GM21737 (cell line): ENCODE measurements around the gene CD248.
A peak's percentile ranks its signal among the peaks of the same experiment; 100 is the strongest.
"Not testable (repeated sequence)": the region's sequence is repeated elsewhere in the genome, so short reads cannot be mapped to it uniquely, and the experiment has no call there.

Experiments
- ATAC-seq: cut with Tn5 transposase; IDR thresholded peaks from one replicate; pipeline ENCODE4 v1.9.1; 2021; ENCODE audit warnings: mild to moderate bottlenecking, moderate library complexity; ENCODE audit not compliant: unreplicated experiment

Gene CD248, protein sequence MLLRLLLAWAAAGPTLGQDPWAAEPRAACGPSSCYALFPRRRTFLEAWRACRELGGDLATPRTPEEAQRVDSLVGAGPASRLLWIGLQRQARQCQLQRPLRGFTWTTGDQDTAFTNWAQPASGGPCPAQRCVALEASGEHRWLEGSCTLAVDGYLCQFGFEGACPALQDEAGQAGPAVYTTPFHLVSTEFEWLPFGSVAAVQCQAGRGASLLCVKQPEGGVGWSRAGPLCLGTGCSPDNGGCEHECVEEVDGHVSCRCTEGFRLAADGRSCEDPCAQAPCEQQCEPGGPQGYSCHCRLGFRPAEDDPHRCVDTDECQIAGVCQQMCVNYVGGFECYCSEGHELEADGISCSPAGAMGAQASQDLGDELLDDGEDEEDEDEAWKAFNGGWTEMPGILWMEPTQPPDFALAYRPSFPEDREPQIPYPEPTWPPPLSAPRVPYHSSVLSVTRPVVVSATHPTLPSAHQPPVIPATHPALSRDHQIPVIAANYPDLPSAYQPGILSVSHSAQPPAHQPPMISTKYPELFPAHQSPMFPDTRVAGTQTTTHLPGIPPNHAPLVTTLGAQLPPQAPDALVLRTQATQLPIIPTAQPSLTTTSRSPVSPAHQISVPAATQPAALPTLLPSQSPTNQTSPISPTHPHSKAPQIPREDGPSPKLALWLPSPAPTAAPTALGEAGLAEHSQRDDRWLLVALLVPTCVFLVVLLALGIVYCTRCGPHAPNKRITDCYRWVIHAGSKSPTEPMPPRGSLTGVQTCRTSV

DNA sequence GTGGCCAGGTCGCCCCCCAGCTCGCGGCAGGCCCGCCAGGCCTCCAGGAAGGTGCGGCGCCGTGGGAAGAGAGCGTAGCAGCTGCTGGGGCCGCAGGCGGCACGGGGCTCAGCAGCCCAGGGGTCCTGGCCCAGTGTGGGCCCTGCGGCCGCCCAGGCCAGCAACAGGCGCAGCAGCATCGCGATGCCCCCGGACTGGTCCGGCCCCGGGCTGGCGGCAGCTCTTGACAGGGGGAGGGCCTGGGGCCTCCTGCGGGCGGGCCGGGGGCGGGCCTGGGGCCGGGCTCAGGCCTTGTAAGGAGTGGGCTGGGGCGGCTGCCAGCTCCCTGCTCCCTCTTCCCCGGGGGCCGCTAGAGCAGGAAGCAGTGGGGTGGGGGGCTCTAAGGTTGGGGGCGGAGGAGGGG, at the start of gene CD248:
Gene CD248, minus strand, starts transcription at position 196 of the 403 bp plus-strand sequence. Its CDS starts 17 bp downstream, at position 179.
- no peak for ATAC-seq

DNA sequence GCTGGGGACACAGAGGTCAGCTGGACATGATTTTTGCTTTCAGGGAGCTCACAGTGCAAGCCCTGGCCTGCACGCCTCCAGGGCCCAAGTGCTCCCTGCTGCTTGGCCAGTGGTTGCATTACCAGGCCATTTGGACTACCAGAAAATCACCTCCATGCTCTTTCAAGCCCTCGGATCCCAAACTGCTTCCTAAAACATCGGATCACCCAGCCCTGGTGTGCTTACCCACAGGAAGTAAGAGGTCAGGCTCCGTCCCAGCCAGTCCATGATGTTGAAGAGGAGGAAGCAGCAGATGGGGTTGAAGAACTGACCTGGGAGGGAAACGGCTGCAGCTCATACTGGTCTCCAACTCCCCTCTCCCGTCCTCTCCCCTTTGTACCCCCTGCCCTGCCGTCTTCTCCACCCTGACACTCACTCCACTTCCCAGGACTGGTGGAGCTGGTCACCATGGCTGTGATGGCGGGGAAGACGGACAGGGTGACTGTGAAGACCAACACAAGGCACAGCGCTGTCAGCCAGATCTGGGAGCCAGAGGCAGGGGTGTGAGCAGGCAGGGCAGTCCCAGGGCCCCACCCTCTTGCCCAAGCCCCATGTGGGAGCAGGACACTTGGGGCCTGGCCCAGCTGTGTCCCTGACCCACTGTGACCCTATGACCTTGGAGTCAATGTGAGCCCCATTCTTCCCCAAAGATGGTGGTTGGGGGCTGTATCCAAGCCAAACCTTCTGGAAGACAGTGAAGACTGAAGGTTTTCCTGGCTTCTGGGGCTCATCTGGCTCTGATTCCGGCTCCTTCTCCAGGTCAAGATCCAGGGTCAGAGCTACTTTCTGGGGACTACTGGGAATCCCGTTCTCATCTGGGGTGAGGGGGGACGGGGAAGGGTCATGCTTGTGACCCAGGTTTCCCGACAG, 49.1 kb upstream of the CD248 start:
- no peak for ATAC-seq

DNA sequence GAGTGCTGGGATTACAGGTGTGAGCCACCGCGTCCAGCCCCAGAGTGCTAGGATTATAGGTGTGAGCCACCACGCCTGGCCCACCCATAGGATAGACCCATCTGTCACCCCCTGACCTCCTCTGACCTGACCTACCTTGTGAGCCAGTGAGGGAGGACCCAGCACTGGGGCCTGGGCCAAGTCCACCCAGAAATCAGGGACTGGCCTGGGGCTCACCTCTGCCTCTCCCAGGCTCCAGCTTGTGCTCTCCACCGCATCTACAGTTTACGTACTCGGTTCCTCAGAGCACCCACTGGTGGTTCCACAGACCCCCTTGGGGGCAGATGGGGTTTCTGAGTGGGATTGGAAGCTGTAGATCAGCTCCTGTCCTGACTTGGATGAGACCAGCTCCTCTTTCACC, 48.3 kb upstream of the CD248 start:
- ATAC-seq: no peak

DNA sequence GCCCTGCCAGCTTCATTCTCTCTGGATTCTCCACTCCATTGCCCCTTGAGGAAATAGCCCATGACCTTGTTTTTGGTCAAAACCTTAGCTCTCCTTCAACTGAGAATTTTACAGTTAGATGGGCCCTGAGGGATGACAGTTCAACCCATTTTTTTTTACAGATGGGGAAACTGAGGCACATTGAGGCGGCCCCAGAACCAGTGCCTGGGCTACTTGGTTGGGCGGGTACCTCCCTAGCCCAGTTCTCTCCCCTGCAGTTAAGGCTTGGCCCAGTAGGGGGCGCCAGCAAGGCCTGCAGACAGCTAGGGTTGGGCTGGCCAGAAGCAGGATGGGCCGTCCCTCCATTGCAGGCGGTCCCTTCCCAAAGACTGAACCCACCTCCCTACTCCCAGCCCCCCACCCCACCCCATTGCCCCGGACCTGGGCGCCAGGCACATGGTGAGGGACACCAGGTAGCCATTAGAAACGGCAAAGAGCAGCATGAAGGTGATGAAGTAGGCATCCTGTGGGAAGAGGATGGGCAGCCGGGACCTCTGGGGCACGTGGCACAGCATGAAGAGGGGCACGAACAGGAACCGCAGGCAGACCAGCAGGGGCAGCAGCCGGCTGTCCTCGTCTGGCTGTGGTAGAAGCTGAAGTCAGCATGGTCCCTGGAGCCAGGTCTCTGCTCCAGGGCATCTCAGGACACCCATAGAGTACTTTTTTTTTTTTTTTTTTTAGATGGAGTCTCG, 47.1 kb upstream of the CD248 start:
- ATAC-seq: no peak

DNA sequence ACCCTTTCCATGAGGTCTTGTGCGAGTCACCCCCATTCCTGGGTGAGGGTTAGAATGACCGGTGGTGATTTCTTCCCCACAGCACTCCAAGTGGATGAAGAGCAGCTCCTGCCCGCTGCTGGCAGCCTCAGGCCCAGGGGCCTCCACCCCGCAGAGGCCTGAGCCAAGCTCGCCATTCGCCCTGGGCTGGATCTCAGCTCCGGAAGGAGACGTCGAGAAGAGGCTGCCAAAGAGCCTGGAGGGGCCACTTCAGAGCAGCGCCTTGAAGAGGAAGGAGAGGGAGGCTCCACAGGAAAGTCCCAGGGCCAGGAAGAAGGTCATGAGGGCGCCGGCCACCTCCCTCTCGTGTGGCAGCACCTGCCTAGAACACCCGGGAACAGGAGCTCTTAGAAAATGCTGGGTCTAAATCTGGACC, 46.4 kb upstream of the CD248 start:
- ATAC-seq: no peak

DNA sequence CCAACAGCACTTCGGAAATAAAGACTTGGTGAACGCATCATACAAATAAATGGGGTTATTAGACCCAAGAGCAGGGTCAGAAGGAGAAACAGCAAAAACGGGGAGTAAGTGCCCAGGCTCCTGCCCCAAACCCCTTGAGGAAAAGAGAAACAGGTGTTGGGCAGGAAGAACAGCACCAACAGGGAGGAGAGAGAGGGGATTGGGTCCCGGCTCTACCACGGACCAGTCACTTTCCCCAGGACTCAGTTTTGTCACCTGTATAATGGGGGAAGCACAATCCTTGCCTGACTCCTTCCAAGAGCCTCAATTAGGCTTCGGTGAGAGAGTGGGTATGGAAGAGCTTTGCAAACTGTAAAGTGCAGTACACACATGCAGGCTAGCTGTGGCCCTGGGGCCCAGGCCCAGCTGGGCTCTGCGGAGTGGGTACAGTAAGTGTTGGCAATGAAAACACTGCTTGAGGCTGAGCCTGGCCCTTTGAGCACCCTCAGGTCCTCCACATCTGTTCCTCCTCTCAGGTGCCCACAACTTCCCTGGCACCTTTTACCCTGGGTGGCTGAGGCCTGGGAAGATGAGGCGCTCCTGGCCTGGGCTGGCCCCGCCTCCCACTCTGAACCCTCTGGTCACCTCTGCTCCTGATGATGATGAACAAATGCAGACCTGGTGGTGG, 45.8 kb upstream of the CD248 start:
- ATAC-seq: no peak

DNA sequence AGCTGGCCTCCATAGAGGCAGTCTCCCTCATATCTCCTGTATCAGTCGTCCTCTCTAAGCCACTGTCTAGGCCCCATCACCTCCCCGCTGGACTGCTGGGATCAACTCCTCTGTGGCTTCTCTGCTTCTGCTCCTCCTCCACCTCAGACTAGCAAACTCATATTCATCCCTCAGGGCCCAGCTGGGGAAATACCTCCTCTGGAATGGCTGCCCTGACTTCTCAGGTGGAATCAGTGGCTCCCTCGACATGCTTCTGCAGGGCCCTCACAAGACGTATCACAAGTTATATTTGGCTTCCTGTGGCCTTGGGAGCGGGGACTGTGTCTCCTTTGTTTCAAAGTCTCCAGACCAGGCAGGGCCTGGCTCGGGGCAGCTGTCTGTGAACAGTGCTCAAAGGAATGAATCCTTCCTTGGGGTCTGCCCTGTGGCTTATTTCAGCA, 44.7 kb upstream of the CD248 start:
- ATAC-seq: no peak

DNA sequence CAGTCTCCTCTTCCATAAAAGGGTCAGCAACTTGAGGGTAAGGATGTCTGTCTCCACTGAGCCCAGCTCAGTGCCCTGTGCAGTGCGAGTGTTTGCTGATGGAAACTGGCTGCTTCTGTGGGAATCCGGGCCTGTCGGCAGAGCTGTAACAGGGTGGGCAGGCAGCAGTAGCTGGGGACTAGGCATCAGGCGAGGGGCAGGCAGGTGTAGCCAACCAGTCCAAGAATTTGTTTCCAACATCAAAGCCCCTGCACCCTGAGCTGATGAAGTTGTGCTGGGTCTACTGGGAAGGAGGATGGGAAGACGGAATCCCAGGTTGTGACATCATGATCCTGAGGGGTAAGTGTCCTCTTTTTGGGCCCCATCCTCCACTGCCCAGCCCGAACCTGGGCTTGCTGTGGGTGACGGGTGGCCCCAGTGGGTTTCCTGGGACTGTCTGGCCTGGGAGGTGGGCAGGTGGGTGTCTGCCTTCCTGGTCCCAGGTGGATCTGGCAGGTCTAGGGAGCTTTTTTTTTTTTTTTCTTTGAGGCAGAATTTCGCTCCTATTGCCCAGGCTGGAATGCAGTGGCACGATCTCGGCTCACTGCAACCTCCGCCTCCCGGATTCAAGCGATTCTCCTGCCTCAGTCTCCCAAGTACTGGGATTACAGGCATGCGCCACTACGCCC, 43.7 kb upstream of the CD248 start:
- ATAC-seq: no peak

DNA sequence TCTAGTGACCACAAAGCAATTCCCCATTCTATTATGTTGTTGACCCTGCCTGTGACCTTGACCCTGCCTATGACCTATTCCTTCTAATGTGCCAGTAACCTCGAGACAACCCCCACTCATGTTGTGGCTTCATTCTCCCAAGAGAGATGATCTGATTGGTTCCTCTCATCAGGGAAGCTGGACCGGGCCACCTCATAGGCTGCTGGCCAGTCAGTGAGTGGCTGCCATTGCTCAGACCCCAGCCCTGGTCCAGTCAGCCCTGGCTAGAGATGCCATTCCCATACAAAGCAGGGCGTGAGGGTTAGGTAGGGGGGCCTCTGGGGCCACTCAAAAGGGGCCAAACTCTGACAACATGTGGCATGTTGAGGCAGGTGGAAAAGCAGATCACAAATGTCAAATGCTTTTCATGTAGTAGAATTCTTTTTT, 42.8 kb upstream of the CD248 start:
- no peak for ATAC-seq

DNA sequence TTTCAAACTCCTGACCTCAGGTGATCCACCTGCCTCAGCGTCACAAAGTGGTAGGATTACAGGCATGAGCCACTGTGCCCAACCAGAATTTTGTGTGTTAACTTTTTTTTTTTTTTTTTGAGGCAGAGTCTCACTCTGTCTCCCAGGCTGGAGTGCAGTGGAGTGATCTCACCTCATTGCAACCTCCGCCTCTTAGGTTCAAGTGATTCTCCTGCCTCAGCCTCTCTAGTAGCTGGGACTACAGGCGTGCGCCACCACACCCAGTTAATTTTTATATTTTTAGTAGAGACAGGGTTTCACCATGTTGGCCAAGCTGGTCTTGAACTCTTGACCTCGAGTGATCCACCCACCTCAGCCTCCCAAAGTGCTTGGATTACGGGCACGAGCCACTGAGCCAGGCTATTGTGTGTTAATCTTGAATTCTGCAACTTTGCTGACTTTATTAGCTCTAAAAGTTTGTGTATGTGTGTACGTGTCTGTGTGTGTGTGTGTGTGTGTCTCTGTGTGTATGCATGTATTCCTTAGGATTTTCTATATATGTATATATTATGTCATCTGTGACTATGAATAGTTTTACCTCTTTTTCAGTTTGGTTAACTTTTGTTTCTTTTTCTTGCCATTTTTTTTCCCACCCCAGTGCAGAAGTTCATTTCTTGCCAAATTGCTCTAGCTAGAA, 33.9 kb upstream of the CD248 start:
- not testable (repeated sequence) for ATAC-seq

DNA sequence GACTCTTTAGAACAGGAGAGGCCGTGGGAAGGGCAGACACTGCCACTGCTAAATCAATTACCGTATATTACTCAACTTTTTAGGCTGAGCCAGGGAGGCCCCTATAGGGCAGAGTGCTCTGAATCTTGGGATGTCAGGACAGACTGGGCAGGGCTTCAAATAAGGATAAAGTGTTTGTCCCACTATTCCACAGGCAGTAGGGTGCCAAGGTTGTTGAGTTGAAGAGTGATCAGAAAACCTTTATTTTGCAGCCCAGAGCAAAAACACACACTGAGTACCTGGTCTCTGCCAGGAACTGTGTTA, 32.2 kb upstream of the CD248 start:
- ATAC-seq: no peak

DNA sequence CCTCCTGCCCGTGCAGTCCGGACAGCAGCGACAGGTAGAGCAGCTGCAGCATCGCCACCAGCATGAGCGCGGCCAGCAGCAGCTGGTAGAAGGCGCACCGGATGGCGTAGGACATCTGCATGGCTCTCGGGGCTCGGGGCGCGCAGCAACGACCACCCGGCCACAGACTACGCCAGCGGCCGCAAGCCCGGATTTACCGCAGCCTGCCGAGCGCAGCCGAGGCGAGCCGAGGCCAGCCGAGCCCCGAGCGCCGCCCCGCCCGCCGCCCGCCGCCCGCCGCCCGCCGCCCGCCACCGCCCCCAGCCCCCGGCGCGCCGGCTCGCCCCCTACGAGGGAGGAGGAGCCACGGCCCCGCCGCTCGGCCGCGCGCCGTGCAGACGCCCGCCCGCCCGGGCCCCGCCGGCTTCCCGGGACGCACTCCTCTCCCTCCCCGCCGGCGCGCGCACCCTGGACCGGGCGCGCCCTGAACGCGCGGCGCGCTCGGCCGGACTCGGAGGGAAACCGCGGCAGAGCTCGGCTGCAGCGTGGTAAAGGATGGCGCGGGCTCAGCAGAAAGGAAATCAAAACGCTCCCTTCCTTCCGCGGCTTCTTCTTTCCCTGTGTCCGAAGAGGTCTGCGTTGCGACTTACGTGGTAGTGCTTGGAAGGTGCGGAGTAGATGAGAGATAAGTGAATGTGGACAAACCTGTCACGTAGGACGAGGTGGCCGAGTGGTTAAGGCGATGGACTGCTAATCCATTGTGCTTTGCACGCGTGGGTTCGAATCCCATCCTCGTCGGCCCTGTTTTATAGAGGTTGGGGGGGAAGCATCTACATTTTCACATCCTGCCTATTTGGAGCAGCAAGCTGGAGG, 30.8 kb upstream of the CD248 start, which contains the start of gene B4GAT1:
Gene B4GAT1, minus strand, starts transcription at position 205 of the 852 bp plus-strand sequence. Its CDS starts 84 bp downstream, at position 121.
- ATAC-seq: no peak

DNA sequence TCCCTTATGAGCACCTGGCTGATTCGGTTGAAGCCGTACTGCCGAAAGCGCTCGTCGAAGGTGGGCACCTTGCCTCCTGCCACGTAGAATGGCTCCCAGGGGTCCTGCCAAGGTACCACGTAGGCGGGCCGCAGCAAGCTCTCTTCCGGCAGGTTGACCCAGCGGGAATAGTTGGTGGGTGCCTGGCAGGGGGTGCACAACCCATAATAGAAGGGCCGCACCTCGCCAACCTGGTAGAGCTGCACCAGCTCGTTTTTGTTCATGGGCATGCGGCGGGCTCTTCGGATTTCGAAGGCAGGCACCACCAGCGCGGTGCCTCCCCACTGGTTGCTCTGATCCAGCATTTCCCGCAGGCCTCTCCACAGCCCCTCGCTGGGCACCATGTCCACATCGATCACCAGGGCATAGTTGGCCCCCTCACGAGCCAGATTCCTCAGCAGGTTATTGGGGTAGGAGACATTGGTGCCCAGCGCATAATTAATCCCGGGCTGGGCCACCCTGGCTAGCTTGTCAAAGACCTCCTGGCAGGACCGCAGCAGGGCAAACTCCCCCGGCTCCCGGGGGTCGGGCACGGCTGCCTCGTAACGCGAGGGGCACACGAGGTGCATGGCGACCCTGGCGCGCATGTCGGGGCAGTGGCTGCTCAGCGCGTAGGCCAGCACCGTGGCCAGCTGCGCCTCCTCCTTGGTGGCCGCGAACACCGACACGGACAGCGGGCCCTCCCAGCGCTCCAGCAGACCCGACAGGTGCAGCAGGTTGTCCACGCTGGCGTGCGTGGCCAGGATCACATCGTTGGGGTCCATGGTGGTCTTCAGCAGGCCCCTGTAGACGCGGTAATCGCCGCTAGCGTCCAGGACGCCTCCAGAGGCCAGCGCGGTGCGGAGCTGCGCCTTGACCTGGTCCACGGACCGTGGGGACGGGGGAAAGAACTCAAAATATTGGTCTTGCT, 29.9 kb upstream of the CD248 start:
- ATAC-seq: no peak

DNA sequence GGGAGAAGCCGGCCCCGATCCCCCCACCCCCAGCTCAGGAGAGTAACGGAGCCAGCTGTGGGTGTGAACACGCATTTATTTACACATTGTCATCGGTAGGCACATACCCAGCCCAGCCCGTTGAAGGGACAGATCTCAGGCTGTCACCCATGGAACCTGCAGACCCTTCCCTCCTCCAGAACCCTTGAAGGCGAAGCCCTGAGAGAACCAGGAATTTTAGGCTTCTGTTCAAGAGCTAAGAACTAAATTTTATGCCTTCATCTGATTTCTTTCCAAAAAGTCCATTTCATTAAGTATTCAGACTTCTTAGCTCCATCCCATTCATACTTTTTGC, 28.4 kb upstream of the CD248 start:
- ATAC-seq: no peak

DNA sequence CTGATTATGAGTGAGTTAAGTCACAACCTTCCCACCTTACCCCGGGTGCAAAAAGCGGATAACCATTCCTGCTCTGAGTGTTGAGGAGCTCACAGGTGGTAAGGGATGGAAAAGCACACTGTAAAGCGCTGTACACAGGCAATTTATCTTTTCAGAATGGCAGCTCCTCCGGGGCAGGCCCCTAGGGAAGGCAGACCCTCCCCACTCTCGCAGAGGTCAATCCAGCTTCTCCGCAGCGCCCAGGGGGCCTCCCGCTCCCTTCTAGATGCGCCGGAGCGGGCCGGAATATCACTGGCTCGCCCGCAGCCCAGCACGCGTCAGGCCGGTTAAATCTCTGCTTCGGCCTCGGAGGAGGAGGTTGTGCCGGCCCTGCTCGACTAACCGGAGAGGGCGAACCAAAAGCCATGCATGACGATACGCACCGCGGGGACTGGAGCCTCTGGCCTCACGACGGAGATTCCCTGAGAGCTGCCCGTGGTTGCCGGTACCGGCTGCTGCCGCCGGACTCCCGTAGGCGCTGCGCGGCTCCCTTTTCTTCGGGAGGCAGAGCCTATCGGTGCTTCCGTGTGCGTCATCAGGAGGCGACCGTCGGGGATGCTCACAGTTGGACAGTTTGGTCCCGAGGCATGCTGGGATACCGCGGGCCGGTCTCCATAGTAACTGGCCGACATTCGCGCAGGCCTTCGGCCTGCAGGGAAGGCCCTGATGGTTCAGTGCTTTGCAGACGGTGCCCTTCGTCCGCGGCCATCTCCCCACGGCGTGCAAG, 27.9 kb upstream of the CD248 start, which contains the start of gene BRMS1:
Gene BRMS1, minus strand, starts transcription at position 555 of the 766 bp plus-strand sequence. CDS start 2,870 bp downstream, outside the sequence.
- ATAC-seq: peak; percentile 67

DNA sequence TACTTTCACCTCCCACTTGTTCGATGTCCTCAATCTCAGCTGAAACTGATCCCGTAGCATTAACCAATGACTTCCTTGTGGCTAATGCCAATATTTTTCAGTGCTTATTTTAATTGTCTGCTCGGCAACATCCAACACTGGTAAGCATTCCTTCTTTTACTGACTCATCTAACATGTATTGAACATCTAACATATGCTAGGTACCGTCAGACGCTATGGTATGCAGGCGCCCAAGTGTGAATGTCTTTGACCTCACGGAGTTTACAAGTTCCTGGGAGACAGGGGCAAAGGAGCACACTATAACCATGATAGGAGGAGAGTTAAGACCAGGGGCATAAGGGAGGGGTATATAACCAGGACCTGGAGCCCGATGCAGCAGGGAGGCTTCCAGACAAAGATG, 26.3 kb upstream of the CD248 start:
- no peak for ATAC-seq
